HEK293 (cell line): ENCODE data around the gene LY6G5C.
A peak's percentile ranks its signal among the peaks of the same experiment; 100 is the strongest.

Source experiments
- CTCF ChIA-PET: fragments of 350-600 bp; formaldehyde crosslinking; extraction: SDS; loops from one replicate; lab custom pipeline; 2021; ENCODE audit warnings: antibody characterized with exemption; lab: Yijun Ruan, JAX
- POLR2A ChIA-PET: fragments of 300-600 bp; formaldehyde crosslinking; extraction: SDS; loops from one replicate; lab custom pipeline; 2020; ENCODE audit warnings: antibody characterized with exemption, inconsistent platforms; lab: Yijun Ruan, JAX
- H3K27ac ChIP-seq: fragments of 200-500 bp; sonication (Bioruptor generic); 2 replicates; pipeline ENCODE4 v1.5.1; 2014; ENCODE audit warnings: low read depth, low read length, control low read depth, inconsistent platforms; ENCODE audit errors: extremely low read depth
- H3K36me3 ChIP-seq, 2 experiments: fragments of 200-500 bp in 1 of 2; sonication (Bioruptor generic) in 1 of 2; 1 replicate in 1 of 2; 2 replicates in 1 of 2; pipeline ENCODE4 v1.5.1; 2014 to 2017; ENCODE audit warnings: inconsistent platforms in 2 of 2, low read length in 2 of 2; ENCODE audit not compliant: control insufficient read depth in 2 of 2, insufficient read depth in 1 of 2
- H3K4me1 ChIP-seq: fragments of 200-500 bp; sonication (Bioruptor generic); 2 replicates; pipeline ENCODE4 v1.5.1; 2014; ENCODE audit warnings: mild to moderate bottlenecking, low read length, inconsistent platforms; ENCODE audit not compliant: control insufficient read depth, insufficient read depth
- H3K4me3 ChIP-seq: 2 replicates; pipeline ENCODE4 v1.5.1; 2011; ENCODE audit warnings: low read depth, mild to moderate bottlenecking, control low read depth, low read length, moderate library complexity
- H3K9me3 ChIP-seq: fragments of 200-500 bp; sonication (Bioruptor generic); 2 replicates; pipeline ENCODE4 v1.5.1; 2014; ENCODE audit warnings: low read depth, low read length, inconsistent platforms; ENCODE audit not compliant: control insufficient read depth, insufficient read depth
- GFI1B ChIP-seq: fragments of 450-650 bp; formaldehyde crosslinking; IDR thresholded peaks from 2 replicates; pipeline ENCODE4 v1.5.1; 2016; ENCODE audit warnings: missing biosample characterization, missing genetic modification characterization
- IKZF3 ChIP-seq: fragments of 450-650 bp; IDR thresholded peaks from 2 replicates; pipeline ENCODE4 v1.5.0; 2018; ENCODE audit warnings: missing biosample characterization, mild to moderate bottlenecking, missing genetic modification characterization, moderate library complexity
- KLF8 ChIP-seq: fragments of 450-650 bp; formaldehyde crosslinking; IDR thresholded peaks from 2 replicates; pipeline ENCODE4 v1.5.1; 2016; ENCODE audit warnings: missing biosample characterization, missing genetic modification characterization
- SALL2 ChIP-seq: fragments of 450-650 bp; formaldehyde crosslinking; IDR thresholded peaks from 2 replicates; pipeline ENCODE4 v1.5.0; 2017; ENCODE audit warnings: missing biosample characterization, mild to moderate bottlenecking, missing genetic modification characterization, borderline replicate concordance
- ZFP69B ChIP-seq: fragments of 450-650 bp; formaldehyde crosslinking; IDR thresholded peaks from 2 replicates; pipeline ENCODE4 v1.5.1; 2016; ENCODE audit warnings: missing biosample characterization, missing genetic modification characterization
- ZNF10 ChIP-seq: fragments of 450-650 bp; formaldehyde crosslinking; IDR thresholded peaks from 2 replicates; pipeline ENCODE4 v1.5.1; 2017; ENCODE audit warnings: missing biosample characterization, missing genetic modification characterization
- ZNF132 ChIP-seq: fragments of 450-650 bp; formaldehyde crosslinking; IDR thresholded peaks from 2 replicates; pipeline ENCODE4 v1.5.1; 2017; ENCODE audit warnings: missing biosample characterization, missing genetic modification characterization, borderline replicate concordance
- ZNF169 ChIP-seq: fragments of 450-650 bp; formaldehyde crosslinking; IDR thresholded peaks from 2 replicates; pipeline ENCODE4 v1.5.1; 2016; ENCODE audit warnings: missing biosample characterization, missing genetic modification characterization
- ZNF24 ChIP-seq: fragments of 450-650 bp; formaldehyde crosslinking; IDR thresholded peaks from 2 replicates; pipeline ENCODE4 v1.5.1; 2016; ENCODE audit warnings: missing biosample characterization, missing genetic modification characterization
- ZNF280D ChIP-seq: fragments of 450-650 bp; formaldehyde crosslinking; IDR thresholded peaks from 2 replicates; pipeline ENCODE4 v1.5.1; 2016; ENCODE audit warnings: missing biosample characterization, missing genetic modification characterization
- ZNF423 ChIP-seq: fragments of 450-650 bp; formaldehyde crosslinking; IDR thresholded peaks from 2 replicates; pipeline ENCODE4 v1.5.1; 2016; ENCODE audit warnings: missing biosample characterization, missing genetic modification characterization
- ZNF433 ChIP-seq: fragments of 450-650 bp; formaldehyde crosslinking; IDR thresholded peaks from 2 replicates; pipeline ENCODE4 v1.5.1; 2016; ENCODE audit warnings: missing biosample characterization, missing genetic modification characterization, low read depth
- ZNF600 ChIP-seq: fragments of 450-650 bp; formaldehyde crosslinking; IDR thresholded peaks from 2 replicates; pipeline ENCODE4 v1.5.1; 2016; ENCODE audit warnings: missing biosample characterization, missing genetic modification characterization
- ZNF76 ChIP-seq: fragments of 450-650 bp; formaldehyde crosslinking; IDR thresholded peaks from 2 replicates; pipeline ENCODE4; 2016; ENCODE audit warnings: low read depth, missing biosample characterization, missing genetic modification characterization, borderline replicate concordance

The LY6G5C gene

GRCh38 chr6:31639449-31639861, 41.4 kb downstream of the LY6G5C start:
- peaks cover 38 to 94% of the 10 kb centered on the region in 2 experiments for H3K36me3 ChIP-seq
- CTCF ChIA-PET = no interaction called here
- no peaks in the 10 kb centered on the region for H3K4me1 ChIP-seq
- TF ChIP-seq ZNF169 = no peak
- TF ChIP-seq ZNF76 (tag by site-specific recombination) = no peak
- H3K27ac ChIP-seq = no peak overlapping the region; the same call in 1 of the 2 replicates
- H3K9me3 ChIP-seq = no peaks in the 10 kb centered on the region
- no peak overlapping the region for H3K4me3 ChIP-seq
- POLR2A ChIA-PET = interaction anchor here (0.5 to 11.0 kb wide), 10 partner anchors 12 to 145 kb away, joined by 3 to 123 read pairs (median 6); partner anchors contain the start of genes BAG6, C6orf47 and PRRC2A

GRCh38 chr6:31639043-31639442, 41.8 kb downstream of the LY6G5C start:
- Histone ChIP-seq H3K4me1 (no peaks in the 10 kb centered on the region), H3K9me3 (no peaks in the 10 kb centered on the region), H3K36me3 (peaks cover 40 to 94% of the 10 kb centered on the region in 2 experiments), H3K27ac (no peak overlapping the region; the same call in 1 of the 2 replicates), H3K4me3 (no peak overlapping the region)
- ChIA-PET CTCF (no interaction called here), POLR2A (interaction anchor here (0.5 to 11.0 kb wide), 12 partner anchors 12 to 817 kb away, joined by 3 to 123 read pairs (median 5); partner anchors contain the start of genes BAG6, C6orf47, GPANK1 and HSPA1B)
- TF ChIP-seq ZNF433 (tag by site-specific recombination) (no peak), ZNF10 (0 out of 2 replicates have a peak, but pooled peaks have one; percentile 51)

- Histone ChIP-seq H3K36me3 (peaks cover 35 to 96% of the 10 kb centered on the region in 2 experiments), H3K9me3 (no peaks in the 10 kb centered on the region), H3K4me3 (no peak overlapping the region), H3K4me1 (no peaks in the 10 kb centered on the region), H3K27ac (peak overlapping the region; percentile 37; the same call in 1 of the 2 replicates)
- CTCF ChIA-PET = interaction anchor here (0.5 kb wide), 1 partner anchor 15 kb away, joined by 3 read pairs; no protein-coding TSS in a partner anchor
- peak; percentile 75 for TF ChIP-seq ZNF10
- TF ChIP-seq ZFP69B = no peak
- TF ChIP-seq SALL2 (tag by site-specific recombination) = no peak
- peak; percentile 42; the same call in 1 of the 2 replicates for TF ChIP-seq IKZF3 (tag by site-specific recombination)
- TF ChIP-seq ZNF423 (tag by site-specific recombination) = no peak
- peak; percentile 88 for TF ChIP-seq ZNF600 (tag by site-specific recombination)
- POLR2A ChIA-PET = interaction anchor here (0.5 to 11.0 kb wide), 3 partner anchors 11 to 107 kb away, joined by 5 to 123 read pairs (median 76); partner anchors contain the start of gene BAG6
Observed at GRCh38 chr6:31636698-31637596, 43.9 kb downstream of the LY6G5C start.

GRCh38 chr6:31634969-31635575, 45.8 kb downstream of the LY6G5C start:
- CTCF ChIA-PET = interaction anchor here (0.6 to 1.1 kb wide), 2 partner anchors 16 to 17 kb away, joined by 3 read pairs; no protein-coding TSS in a partner anchor
- no peak overlapping the region for H3K27ac ChIP-seq
- TF ChIP-seq IKZF3 (tag by site-specific recombination) (0 out of 2 replicates have a peak, but pooled peaks have one; percentile 45), KLF8 (0 out of 2 replicates have a peak, but pooled peaks have one; percentile 21), ZNF24 (tag by site-specific recombination) (no peak), ZNF280D (no peak), ZNF600 (tag by site-specific recombination) (peak; percentile 49; the same call in 1 of the 2 replicates), GFI1B (tag by site-specific recombination) (no peak), ZNF132 (tag by site-specific recombination) (no peak)
- TF ChIP-seq, all 188 proteins: peak for 3
- H3K4me1 ChIP-seq = no peaks in the 10 kb centered on the region
- H3K36me3 ChIP-seq = peaks cover 45 to 96% of the 10 kb centered on the region in 2 experiments
- POLR2A ChIA-PET = interaction anchor here (1.1 to 11.0 kb wide), 5 partner anchors 9 to 192 kb away, joined by 3 to 123 read pairs (median 8); partner anchors contain the start of genes BAG6, C6orf47 and HSPA1B
- no peaks in the 10 kb centered on the region for H3K9me3 ChIP-seq
- H3K4me3 ChIP-seq = no peak overlapping the region
